ENCODE data around the gene PTPRD.

PTPRD gene

GRCh38 chr9:9305600-9305999, 1307.2 kb downstream of the PTPRD start:
- Histone ChIP-seq H2AFZ (ENCODE audit: insufficient read depth, low read length, poor library complexity) (no peak overlapping the region), H3K4me3 (ENCODE audit: low read depth, low read length) (no peak overlapping the region), H3K4me2 (ENCODE audit: low read length) (no peak overlapping the region), H3K9me3 (ENCODE audit: insufficient read depth, low read depth, low read length) (no peaks in the 10 kb centered on the region), H3K79me2 (ENCODE audit: control insufficient read depth, insufficient read depth, low read length, poor library complexity) (no peaks in the 10 kb centered on the region), H3K18ac (ENCODE audit: low read length) (no peak overlapping the region), H2BK5ac (ENCODE audit: low read depth, low read length, poor library complexity) (no peak overlapping the region), H3K27me3 (ENCODE audit: insufficient read depth, low read length) (no peaks in the 10 kb centered on the region), H3K27ac (ENCODE audit: low read depth, low read length) (no peak overlapping the region), H4K8ac (ENCODE audit: low read depth, low read length) (no peak overlapping the region), H4K91ac (ENCODE audit: low read depth, low read length) (no peak overlapping the region), H3K4ac (ENCODE audit: low read depth, low read length) (no peak overlapping the region), H3K23ac (ENCODE audit: low read length) (no peak overlapping the region), H3K9ac (ENCODE audit: low read length) (no peak overlapping the region), H2BK12ac (ENCODE audit: low read length) (no peak overlapping the region), H3K4me1 (ENCODE audit: control insufficient read depth in 1 of 2, insufficient read depth in 2 of 2, low read length in 2 of 2) (no peaks in the 10 kb centered on the region), H3K79me1 (ENCODE audit: low read length) (no peaks in the 10 kb centered on the region), H3K36me3 (ENCODE audit: control insufficient read depth in 1 of 2, insufficient read depth in 2 of 2, low read length in 2 of 2) (no peaks in the 10 kb centered on the region), H2AK5ac (ENCODE audit: low read length) (no peak overlapping the region), H4K12ac (ENCODE audit: low read depth, low read length) (no peak overlapping the region), H3K14ac (ENCODE audit: low read length) (no peak overlapping the region), H2BK120ac (ENCODE audit: insufficient read depth, low read length, poor library complexity) (no peak overlapping the region)
- DNase-seq: no peak

GRCh38 chr9:9299134-9299533, 1313.7 kb downstream of the PTPRD start:
- Histone ChIP-seq H2BK12ac (ENCODE audit: low read length) (no peak overlapping the region), H2AFZ (ENCODE audit: insufficient read depth, low read length, poor library complexity) (no peak overlapping the region), H2BK120ac (ENCODE audit: insufficient read depth, low read length, poor library complexity) (no peak overlapping the region), H3K23ac (ENCODE audit: low read length) (no peak overlapping the region), H3K27me3 (ENCODE audit: insufficient read depth, low read length) (no peaks in the 10 kb centered on the region), H4K91ac (ENCODE audit: low read depth, low read length) (no peak overlapping the region), H3K4me3 (ENCODE audit: low read depth, low read length) (no peak overlapping the region), H3K4me1 (ENCODE audit: control insufficient read depth in 1 of 2, insufficient read depth in 2 of 2, low read length in 2 of 2) (no peaks in the 10 kb centered on the region), H4K8ac (ENCODE audit: low read depth, low read length) (no peak overlapping the region), H3K9me3 (ENCODE audit: insufficient read depth, low read depth, low read length) (no peaks in the 10 kb centered on the region), H3K79me1 (ENCODE audit: low read length) (no peaks in the 10 kb centered on the region), H3K79me2 (ENCODE audit: control insufficient read depth, insufficient read depth, low read length, poor library complexity) (no peaks in the 10 kb centered on the region), H3K4ac (ENCODE audit: low read depth, low read length) (no peak overlapping the region), H3K9ac (ENCODE audit: low read length) (no peak overlapping the region), H2AK5ac (ENCODE audit: low read length) (no peak overlapping the region), H3K36me3 (ENCODE audit: control insufficient read depth in 1 of 2, insufficient read depth in 2 of 2, low read length in 2 of 2) (no peaks in the 10 kb centered on the region), H3K14ac (ENCODE audit: low read length) (no peak overlapping the region), H3K4me2 (ENCODE audit: low read length) (no peak overlapping the region), H4K12ac (ENCODE audit: low read depth, low read length) (no peak overlapping the region), H3K27ac (ENCODE audit: low read depth, low read length) (no peak overlapping the region), H2BK5ac (ENCODE audit: low read depth, low read length, poor library complexity) (no peak overlapping the region), H3K18ac (ENCODE audit: low read length) (no peak overlapping the region)
- no CpG with 5 or more reads among the region's 1 CpG for WGBS (ENCODE audit: extremely low coverage, insufficient coverage, insufficient read length)
- no peak for DNase-seq

GRCh38 chr9:9286001-9286400, 1326.8 kb downstream of the PTPRD start:
- Histone ChIP-seq H3K9ac (ENCODE audit: low read length) (no peak overlapping the region), H3K27me3 (ENCODE audit: insufficient read depth, low read length) (no peaks in the 10 kb centered on the region), H2BK12ac (ENCODE audit: low read length) (no peak overlapping the region), H2BK5ac (ENCODE audit: low read depth, low read length, poor library complexity) (no peak overlapping the region), H4K8ac (ENCODE audit: low read depth, low read length) (no peak overlapping the region), H3K14ac (ENCODE audit: low read length) (no peak overlapping the region), H2BK120ac (ENCODE audit: insufficient read depth, low read length, poor library complexity) (no peak overlapping the region), H3K4ac (ENCODE audit: low read depth, low read length) (no peak overlapping the region), H3K27ac (ENCODE audit: low read depth, low read length) (no peak overlapping the region), H3K79me1 (ENCODE audit: low read length) (no peaks in the 10 kb centered on the region), H4K91ac (ENCODE audit: low read depth, low read length) (no peak overlapping the region), H3K9me3 (ENCODE audit: insufficient read depth, low read depth, low read length) (no peaks in the 10 kb centered on the region), H3K4me1 (ENCODE audit: control insufficient read depth in 1 of 2, insufficient read depth in 2 of 2, low read length in 2 of 2) (no peaks in the 10 kb centered on the region), H3K4me2 (ENCODE audit: low read length) (no peak overlapping the region), H2AK5ac (ENCODE audit: low read length) (no peak overlapping the region), H2AFZ (ENCODE audit: insufficient read depth, low read length, poor library complexity) (no peak overlapping the region), H3K4me3 (ENCODE audit: low read depth, low read length) (no peak overlapping the region), H3K79me2 (ENCODE audit: control insufficient read depth, insufficient read depth, low read length, poor library complexity) (no peaks in the 10 kb centered on the region), H3K18ac (ENCODE audit: low read length) (no peak overlapping the region), H3K36me3 (ENCODE audit: control insufficient read depth in 1 of 2, insufficient read depth in 2 of 2, low read length in 2 of 2) (no peaks in the 10 kb centered on the region), H4K12ac (ENCODE audit: low read depth, low read length) (no peak overlapping the region), H3K23ac (ENCODE audit: low read length) (no peak overlapping the region)
- no CpG with 5 or more reads among the region's 2 CpGs for WGBS (ENCODE audit: extremely low coverage, insufficient coverage, insufficient read length)
- DNase-seq: no peak

GRCh38 chr9:9284201-9284600, 1328.6 kb downstream of the PTPRD start:
- Histone ChIP-seq H2BK12ac (ENCODE audit: low read length) (no peak overlapping the region), H4K8ac (ENCODE audit: low read depth, low read length) (no peak overlapping the region), H2AK5ac (ENCODE audit: low read length) (no peak overlapping the region), H3K4me3 (ENCODE audit: low read depth, low read length) (no peak overlapping the region), H3K27ac (ENCODE audit: low read depth, low read length) (no peak overlapping the region), H2AFZ (ENCODE audit: insufficient read depth, low read length, poor library complexity) (no peak overlapping the region), H3K23ac (ENCODE audit: low read length) (no peak overlapping the region), H3K9ac (ENCODE audit: low read length) (no peak overlapping the region), H3K36me3 (ENCODE audit: control insufficient read depth in 1 of 2, insufficient read depth in 2 of 2, low read length in 2 of 2) (no peaks in the 10 kb centered on the region), H3K14ac (ENCODE audit: low read length) (no peak overlapping the region), H4K91ac (ENCODE audit: low read depth, low read length) (no peak overlapping the region), H2BK5ac (ENCODE audit: low read depth, low read length, poor library complexity) (no peak overlapping the region), H3K4me1 (ENCODE audit: control insufficient read depth in 1 of 2, insufficient read depth in 2 of 2, low read length in 2 of 2) (no peaks in the 10 kb centered on the region), H4K12ac (ENCODE audit: low read depth, low read length) (no peak overlapping the region), H2BK120ac (ENCODE audit: insufficient read depth, low read length, poor library complexity) (no peak overlapping the region), H3K18ac (ENCODE audit: low read length) (no peak overlapping the region), H3K27me3 (ENCODE audit: insufficient read depth, low read length) (no peaks in the 10 kb centered on the region), H3K4ac (ENCODE audit: low read depth, low read length) (no peak overlapping the region), H3K9me3 (ENCODE audit: insufficient read depth, low read depth, low read length) (no peaks in the 10 kb centered on the region), H3K79me2 (ENCODE audit: control insufficient read depth, insufficient read depth, low read length, poor library complexity) (no peaks in the 10 kb centered on the region), H3K79me1 (ENCODE audit: low read length) (no peaks in the 10 kb centered on the region), H3K4me2 (ENCODE audit: low read length) (no peak overlapping the region)
- DNase-seq: no peak
- WGBS (ENCODE audit: extremely low coverage, insufficient coverage, insufficient read length): no CpG with 5 or more reads among the region's 2 CpGs
